H1 (cell line): ENCODE measurements around the gene RNU7-1. TPM values are rescaled to one million over a fixed set of nuclear protein-coding genes. Genes with fewer than 3 reads are reported as not detected.

Source experiments
- CHD7 ChIP-seq: fragments of 300-600 bp; sonication (generic); IDR thresholded peaks from 2 replicates; pipeline ENCODE4 v1.7.1; 2012; ENCODE audit warnings: low read length, moderate library complexity, mild to moderate bottlenecking, inconsistent platforms; ENCODE audit not compliant: insufficient replicate concordance
- CTBP2 ChIP-seq: IDR thresholded peaks from 2 replicates; pipeline ENCODE4 v1.7.0; 2011; ENCODE audit warnings: borderline replicate concordance, mild to moderate bottlenecking, moderate library complexity, mixed read lengths, low read length; ENCODE audit not compliant: insufficient read depth, insufficient read length
- JUND ChIP-seq: IDR thresholded peaks from 2 replicates; pipeline ENCODE4 v1.6.1; 2011; ENCODE audit warnings: mild to moderate bottlenecking, improper control_type of control experiment, low read length
- RAD21 ChIP-seq, 2 experiments: IDR thresholded peaks in 1 of 2; conservative IDR thresholded peaks in 1 of 2; 2 replicates each; pipeline ENCODE4 v1.6.1; 2011; ENCODE audit warnings: low read depth in 2 of 2, low read length in 2 of 2, improper control_type of control experiment in 1 of 2, inconsistent platforms in 1 of 2, mild to moderate bottlenecking in 1 of 2, moderate library complexity in 1 of 2
- SP4 ChIP-seq: IDR thresholded peaks from 2 replicates; pipeline ENCODE4 v1.6.1; 2012; ENCODE audit warnings: low read length, inconsistent platforms
- USF2 ChIP-seq: IDR thresholded peaks from 2 replicates; pipeline ENCODE4 v1.6.1; 2011; ENCODE audit warnings: low read length, improper control_type of control experiment
- polyA plus RNA-seq, 7 experiments: library from polyadenylated mRNA; depleted of rRNA in 3 of 7; stranded (reverse) in 5 of 7; unstranded in 2 of 7; fragments of >200 nt in 5 of 7; fragments of 200-250 nt in 2 of 7; gene quantifications; 1 replicate in 5 of 7; 2 replicates in 1 of 7; 4 replicates in 1 of 7; pipeline versions ENCODE4 v1.2.1 to v1.2.3, GENCODE V29; 2011 to 2013; ENCODE audit warnings: missing spikeins in 2 of 7, mixed read lengths in 2 of 7
- total RNA-seq: library from RNA; stranded (reverse); fragmentation: NEBNext Ultra II Directional; extraction: Animal tissue kit (Norgen Biotek cat#: 25700); gene quantifications from 2 replicates; pipeline ENCODE4 v1.2.1, GENCODE V29; 2021

The RNU7-1 gene
- total and polyA plus RNA-seq, 2 of the 8 experiments (the other 6 are each of a cell fraction or from before 2014, with no cell fraction given) = not detected

GRCh38 chr12:6937481-6938352 lies 5.9 kb upstream of the RNU7-1 start (continued):
- TF ChIP-seq CHD7 (no peak), RAD21 (IDR thresholded peaks at IDR 0.05 in 1 of 2, conservative IDR thresholded peaks at IDR 0.05 in 1 of 2; ENCODE audit: low read depth in 2 of 2, low read length in 2 of 2) (peak; percentile 51 to 53; a peak in 3 of 4 replicates), USF2 (no peak; the same call in 1 of the 2 replicates), SP4 (peak; percentile 90; the same call in 1 of the 2 replicates), CTBP2 (no peak), JUND (peak; percentile 49; the same call in 1 of the 2 replicates)
